NOMO-1 treated with dmso at 0.1 percent for 144 hours (cell line): ENCODE measurements around the gene TARBP1.
"Not testable (repeated sequence)": the region's sequence is repeated elsewhere in the genome, so short reads cannot be mapped to it uniquely, and the experiment has no call there.

Experiments used
- DNase-seq: peaks from one replicate; lab custom pipeline; 2025; ENCODE audit not compliant: unreplicated experiment; lab: John Stamatoyannopoulos, UW

The TARBP1 gene, protein sequence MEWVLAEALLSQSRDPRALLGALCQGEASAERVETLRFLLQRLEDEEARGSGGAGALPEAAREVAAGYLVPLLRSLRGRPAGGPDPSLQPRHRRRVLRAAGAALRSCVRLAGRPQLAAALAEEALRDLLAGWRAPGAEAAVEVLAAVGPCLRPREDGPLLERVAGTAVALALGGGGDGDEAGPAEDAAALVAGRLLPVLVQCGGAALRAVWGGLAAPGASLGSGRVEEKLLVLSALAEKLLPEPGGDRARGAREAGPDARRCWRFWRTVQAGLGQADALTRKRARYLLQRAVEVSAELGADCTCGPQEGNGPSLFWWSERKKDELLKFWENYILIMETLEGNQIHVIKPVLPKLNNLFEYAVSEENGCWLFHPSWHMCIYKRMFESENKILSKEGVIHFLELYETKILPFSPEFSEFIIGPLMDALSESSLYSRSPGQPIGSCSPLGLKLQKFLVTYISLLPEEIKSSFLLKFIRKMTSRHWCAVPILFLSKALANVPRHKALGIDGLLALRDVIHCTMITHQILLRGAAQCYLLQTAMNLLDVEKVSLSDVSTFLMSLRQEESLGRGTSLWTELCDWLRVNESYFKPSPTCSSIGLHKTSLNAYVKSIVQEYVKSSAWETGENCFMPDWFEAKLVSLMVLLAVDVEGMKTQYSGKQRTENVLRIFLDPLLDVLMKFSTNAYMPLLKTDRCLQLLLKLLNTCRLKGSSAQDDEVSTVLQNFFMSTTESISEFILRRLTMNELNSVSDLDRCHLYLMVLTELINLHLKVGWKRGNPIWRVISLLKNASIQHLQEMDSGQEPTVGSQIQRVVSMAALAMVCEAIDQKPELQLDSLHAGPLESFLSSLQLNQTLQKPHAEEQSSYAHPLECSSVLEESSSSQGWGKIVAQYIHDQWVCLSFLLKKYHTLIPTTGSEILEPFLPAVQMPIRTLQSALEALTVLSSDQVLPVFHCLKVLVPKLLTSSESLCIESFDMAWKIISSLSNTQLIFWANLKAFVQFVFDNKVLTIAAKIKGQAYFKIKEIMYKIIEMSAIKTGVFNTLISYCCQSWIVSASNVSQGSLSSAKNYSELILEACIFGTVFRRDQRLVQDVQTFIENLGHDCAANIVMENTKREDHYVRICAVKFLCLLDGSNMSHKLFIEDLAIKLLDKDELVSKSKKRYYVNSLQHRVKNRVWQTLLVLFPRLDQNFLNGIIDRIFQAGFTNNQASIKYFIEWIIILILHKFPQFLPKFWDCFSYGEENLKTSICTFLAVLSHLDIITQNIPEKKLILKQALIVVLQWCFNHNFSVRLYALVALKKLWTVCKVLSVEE (N-terminal part only)

DNA sequence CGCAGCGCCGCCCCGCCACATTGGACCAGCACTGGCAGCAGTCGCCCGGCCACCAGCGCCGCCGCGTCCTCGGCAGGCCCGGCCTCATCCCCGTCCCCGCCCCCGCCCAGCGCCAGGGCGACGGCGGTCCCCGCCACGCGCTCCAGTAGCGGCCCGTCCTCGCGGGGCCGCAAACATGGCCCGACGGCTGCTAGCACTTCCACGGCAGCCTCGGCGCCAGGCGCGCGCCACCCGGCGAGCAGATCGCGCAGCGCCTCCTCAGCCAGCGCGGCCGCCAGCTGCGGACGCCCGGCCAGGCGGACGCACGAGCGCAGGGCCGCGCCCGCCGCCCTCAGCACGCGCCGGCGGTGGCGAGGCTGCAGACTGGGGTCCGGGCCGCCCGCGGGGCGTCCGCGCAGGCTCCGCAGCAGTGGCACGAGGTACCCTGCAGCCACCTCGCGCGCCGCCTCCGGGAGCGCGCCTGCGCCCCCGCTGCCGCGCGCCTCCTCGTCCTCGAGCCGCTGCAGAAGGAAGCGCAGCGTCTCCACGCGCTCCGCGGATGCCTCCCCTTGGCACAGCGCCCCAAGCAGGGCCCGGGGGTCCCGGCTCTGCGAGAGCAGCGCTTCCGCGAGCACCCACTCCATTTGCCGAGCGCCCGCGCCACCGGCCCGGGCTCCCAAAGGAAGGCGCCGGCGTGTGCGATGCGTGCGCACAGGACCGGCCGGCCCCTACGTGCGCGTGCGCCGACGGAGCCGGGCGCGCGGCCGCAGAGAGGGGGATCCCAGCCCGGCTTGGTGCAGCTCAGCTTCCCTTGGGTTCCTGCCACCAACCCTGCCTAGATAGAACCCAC, at the start of gene TARBP1:
Gene TARBP1, minus strand, starts transcription at position 699 of the 829 bp plus-strand sequence. Its CDS starts 76 bp downstream, at position 623.
- peak; percentile 71 for DNase-seq

DNA sequence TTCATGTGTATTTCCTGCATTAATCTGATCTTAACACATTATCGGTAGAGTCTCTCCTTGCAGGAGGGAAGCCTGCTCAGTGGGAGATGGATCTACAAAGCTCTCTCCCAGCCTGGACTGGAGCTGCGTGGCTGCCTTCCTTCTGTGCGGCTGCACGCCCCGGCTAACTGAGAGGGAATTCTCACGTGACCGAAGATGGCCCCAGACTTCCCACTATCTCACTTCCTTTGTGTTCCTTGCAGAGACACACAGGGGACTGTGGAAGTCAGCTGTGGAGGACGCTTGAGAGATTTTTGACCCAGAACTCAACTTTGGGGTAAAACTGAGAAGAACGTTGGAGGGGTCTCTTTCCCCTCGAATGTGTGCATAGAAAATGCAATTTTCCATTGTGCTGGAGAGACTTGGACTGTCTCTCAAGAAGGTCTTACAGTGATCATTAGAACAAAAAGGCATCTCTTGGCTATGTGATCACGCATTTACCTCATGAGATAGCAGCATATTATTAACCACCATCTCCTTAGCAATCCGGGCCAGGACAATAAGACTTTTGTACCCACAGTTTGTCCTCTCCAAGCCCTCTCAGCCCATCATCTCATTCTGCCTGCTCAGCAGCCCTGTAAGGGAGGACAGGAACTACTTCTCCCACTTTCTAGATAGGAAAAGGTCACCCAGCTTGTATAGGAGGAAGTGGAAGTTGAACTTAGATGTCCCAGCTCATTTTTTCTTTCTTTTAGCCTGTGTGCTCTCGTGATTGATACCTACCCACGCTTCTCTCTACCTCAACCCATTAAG, 49.3 kb upstream of the TARBP1 start:
- no peak for DNase-seq

DNA sequence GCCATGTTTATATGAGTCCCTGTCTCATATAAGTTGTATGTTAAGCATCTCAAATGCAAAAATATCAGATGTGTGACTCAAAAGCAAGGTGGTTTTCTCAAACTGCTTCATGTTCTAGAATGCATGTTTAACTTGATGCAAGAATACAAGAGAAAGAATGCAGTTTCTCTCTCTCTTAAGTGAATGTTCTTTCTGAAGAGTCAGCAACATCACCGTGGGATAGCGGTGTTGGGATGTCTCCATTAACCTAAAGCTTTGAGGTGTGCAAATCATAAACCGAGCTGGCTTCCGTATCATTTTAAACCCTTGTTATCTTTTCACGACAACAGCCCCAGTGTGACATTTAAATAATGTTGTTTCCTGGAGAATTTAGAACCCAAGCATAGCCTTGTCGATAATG, 48.4 kb upstream of the TARBP1 start:
- DNase-seq: no peak

DNA sequence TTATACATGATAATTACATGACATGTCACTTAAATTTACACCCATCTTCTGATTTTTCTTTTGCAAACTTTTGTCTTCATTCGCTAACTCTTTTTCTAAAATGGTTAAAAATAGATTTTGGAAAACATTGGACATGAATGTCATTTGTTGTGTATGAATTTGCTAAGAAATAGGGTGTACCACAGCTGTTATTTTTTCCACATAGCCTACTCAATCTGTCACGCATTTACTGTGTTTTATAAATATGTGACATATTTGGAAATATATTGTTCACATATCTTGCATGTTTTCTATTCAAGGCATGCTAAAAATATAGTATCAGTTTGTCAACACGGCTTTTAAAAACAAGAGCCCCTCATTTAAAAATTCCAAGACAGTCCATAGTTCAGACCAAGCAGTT, 47.9 kb upstream of the TARBP1 start:
- no peak for DNase-seq

DNA sequence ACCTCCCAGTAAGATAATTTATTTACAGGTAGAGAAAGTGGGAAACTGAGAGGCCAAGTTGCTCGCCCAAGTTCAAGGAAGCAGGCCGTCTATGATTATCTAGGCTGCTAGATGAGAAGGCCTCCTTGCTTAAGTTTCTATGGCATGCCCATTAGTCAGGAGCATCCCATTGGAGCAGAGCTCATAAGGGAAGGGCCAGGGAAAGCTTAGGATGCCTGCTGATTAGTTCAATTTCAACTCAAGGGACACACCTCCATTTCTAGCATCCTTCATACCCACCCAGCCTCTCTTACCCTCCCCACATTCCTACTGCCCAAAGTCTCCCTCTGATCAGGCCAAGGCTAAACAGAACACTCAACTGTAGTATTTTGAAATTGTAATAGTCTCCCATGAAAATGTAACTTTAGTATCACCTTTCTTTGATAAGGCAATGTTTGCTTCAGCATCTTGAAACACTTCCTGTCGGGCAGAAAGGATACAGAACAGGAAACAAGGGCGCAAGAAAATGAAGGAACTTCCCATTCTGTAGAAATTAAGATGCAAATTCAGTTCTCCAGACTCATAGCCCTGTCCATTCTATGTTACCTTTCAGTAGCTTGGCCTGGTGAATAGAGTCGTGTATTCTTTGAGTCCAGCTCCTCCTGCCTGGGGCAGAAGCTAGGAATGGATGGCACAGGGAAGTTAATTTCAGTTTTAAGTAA, 46.3 kb upstream of the TARBP1 start:
- no peak for DNase-seq

DNA sequence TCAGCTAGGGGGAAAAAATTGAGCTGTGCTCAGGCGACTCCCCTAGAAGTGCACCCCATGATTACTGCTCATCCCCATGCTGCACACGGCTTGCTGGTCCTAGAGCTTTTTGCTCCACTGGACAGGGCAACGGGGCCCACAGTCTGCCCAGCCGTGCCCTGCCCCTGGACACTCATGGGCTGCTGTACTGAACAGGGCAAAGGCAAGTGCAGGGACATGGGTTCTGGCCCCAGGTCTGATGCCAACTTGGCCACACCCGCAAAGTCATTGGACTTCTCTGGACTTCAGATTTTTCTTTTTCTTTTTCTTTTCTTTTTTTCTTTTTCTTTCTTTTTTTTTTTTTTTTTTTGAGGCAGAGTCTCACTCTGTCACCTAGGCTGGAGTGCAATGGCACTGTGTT, 42.9 kb upstream of the TARBP1 start:
- DNase-seq: no peak

DNA sequence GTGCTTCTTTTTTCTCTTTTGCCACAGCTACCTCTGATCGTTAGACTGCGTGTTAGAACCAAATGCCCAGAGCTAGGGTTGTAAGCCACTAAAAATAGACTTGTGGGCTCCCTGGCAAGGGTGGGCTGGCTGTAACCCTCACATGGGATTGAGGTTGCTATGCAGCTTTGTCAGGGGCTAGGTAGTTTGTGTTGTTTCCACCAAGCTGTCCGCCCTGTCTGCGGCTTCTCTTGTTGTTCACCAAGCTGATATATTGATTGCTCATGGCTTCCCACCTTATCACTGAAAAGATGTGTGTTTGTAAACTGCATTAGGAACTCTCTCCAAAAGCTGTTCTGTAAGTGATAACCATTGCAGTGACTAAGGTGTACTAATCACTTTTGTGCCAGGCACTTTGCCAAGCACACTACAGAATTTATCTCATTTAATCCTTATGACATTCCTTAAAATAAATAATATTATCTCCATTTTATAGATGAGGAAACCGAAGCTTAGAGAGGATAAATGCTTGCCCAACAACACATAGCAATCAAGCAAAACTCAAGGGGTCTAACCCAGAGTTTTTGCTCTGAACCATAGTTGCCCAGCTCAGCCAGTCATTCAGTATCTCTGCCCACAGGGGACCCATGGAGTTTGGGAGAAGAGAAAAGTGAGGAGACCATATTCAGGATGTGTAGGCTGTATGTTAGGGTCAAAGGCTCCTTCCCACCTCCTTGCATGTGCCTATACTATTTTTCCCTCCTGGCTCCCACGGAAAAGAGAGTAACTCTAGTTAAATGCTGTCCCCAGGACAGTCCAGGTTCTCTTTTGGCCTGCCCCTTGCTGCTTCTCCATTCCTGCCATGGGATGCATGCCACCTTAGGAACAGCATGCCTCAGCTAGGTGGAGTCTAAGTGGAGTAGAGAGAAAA, 42.2 kb upstream of the TARBP1 start:
- no peak for DNase-seq

DNA sequence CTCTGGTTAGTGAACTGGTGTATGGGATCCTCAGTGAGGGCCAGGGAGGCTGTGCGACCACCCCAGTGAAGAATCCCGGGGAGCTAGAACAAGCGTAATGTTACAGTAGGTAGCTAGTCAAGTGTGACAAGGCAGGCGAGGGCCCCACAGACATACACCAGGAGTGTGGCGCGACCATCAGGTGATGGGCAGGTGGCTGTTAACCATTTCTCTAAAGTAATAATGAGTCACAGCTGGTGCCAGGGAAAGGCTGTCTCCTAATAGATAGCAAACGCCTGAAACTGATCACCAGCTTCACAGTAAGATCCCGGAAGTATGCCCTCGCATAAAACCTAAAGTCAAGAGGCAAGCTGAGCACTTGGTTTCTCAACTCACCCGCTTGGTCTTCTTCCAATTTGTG, 40.5 kb upstream of the TARBP1 start:
- no peak for DNase-seq

DNA sequence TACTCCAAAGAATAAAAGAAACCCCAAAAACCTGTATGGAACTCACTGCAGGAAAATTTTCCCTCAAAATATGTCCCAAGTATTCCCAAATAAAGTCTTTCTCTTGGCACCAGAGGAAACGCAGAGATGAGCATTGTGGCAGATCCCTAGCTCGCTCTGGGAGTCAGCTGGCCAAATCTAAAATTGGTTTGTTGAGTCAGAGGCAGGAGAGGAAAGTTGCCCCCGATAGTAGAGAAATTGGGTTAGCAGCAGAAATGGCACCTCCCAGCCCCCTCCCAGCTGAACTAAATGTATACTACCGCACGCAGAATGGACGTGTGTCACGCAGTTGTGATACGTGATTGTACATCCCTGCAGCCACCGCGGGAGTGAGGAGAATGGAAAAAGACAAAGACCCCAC, 39.9 kb upstream of the TARBP1 start:
- no peak for DNase-seq

DNA sequence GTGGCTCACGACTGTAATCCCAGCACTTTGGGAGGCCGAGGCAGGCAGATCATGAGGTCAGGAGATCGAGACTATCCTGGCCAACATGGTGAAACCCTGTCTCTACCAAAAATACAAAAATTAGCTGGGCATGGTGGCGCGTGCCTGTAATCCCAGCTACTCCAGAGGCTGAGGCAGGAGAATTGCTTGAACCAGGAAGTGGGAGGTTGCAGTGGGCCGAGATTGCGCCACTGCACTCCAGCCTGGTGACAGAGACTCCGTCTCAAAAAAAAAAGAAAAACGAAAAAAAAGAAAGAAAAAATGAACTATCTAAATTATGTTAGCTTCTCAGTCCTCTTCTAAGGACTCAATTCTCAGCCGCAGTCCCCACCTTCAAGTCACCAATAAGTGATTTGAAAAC, 39.1 kb upstream of the TARBP1 start:
- not testable (repeated sequence) for DNase-seq

DNA sequence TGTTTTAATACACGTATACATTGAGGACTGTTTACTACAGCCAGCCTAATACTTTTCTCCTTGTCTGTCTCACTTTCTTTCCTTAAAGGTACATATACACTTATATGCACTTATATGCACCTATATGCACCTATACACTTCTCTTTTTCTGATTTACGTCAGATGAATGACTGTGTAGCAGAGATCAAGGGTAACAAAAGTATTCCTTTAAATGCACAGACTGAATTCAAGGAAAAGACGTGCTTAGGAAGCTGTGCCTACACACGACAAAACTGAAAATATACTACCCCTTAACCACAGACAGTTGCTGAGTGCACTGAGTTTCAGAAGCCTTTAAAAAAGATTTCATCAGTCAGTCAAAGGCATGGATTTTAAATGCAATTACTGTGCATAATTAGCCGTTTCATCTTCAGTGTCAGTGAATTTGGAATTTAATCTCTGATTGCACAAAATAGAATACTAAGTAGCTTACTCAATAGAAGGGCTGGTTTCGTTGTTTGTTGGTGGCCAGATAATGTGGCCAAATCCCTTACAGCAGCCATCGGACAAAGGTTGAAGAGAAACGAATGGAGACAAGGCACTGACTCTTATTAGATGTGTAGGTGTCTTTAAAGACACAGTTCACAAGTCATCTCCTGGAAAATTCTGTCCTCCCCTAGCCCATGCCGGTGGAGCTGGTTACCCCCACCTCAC, 38.3 kb upstream of the TARBP1 start:
- DNase-seq: no peak

DNA sequence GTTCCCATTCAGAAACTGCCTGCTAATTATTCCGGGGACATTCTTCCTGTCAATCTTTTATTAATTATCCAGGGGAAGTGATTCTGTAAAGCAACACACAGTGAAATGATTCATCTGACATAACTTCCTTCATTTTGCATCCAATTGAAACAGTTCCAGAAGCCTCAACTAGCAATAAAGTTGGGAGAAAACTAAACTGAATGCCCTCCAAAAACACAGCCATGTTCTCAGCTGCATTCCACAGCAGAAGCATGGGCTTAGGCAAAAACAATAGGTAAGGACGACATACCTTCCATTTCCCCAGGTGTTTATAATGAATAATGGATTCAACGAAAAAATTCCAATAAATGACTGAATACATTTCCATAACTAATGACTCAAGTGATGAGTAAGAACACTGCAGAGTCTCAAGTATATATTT, 36.9 kb upstream of the TARBP1 start:
- no peak for DNase-seq

DNA sequence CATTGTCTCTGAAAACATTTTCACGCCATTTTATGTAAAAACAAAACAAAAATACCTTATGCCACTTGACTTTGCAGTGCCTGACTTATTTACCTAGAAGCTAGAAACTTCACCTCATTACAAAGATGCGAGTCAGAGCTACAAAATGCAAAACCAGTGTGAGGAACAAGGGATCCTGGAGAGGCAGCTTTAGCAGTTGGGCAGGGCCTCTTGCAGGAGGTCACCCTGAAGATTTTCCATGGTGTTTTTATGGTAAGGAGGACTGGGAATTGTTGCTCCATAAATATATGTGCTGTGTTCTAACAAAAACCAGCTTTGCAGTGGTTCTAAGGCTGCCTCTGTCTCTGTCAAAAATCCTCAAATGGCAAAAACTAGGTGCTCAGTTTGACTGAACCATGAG, 36.4 kb upstream of the TARBP1 start:
- DNase-seq: no peak

DNA sequence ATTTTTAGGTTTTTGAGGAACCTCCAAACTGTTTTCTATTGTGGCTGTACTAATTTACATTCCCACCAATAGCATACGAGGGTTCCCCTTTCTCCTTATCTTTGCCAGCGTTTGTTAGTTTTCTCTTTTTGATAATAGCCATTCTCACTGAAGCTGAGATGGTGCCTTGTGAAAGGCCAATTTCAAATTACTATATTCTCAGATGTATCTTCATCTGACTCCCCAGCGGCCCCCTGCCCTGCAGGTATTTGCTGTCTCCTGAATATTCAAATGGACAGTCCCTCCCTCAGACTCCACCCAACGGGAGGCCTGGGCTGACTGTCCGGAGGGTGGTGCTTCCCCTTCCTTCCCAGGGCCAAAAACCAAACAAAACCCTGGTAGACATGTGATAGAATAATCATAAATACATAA, 33.5 kb upstream of the TARBP1 start:
- DNase-seq: peak; percentile 62

DNA sequence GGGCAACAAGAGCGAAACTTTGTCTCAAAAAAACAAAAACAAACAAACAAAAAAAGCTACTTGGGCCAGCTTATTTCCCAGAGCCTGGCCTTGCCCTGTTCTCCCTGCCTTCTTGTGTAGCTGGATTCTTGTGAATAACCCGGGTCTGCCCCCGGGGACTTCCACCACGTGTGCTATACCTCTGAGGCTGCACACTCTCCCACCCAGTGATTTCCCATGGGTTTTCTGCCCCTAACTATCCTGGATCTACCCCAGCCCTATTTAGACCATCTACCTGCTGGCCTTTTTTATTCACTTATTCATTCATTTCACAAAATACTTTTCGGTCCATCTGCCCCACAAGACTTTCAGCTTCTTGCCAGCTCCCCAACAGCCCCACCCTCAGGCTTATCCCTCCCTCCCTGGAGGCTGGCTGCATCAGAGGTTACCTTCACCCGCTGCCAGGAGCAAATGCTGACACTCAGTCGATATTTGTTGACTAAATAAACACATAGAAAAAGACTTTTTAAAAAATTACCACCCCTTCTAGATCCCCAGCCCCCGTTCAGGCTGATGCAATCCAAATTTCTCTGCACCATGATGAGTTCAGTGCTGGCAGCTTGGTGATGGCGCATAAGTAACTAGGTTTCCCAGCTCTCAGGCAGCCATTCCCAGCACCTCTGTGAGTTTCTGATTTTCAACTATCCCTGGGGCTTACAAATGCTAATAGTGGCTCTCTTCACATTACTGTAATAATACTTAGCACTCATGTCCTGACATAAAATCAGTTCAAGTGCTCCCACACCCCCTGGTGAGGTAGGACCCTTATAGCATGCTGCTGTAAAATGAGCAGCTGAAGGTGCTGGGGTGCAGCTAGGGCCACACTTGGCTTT, 30.7 kb upstream of the TARBP1 start:
- no peak for DNase-seq

DNA sequence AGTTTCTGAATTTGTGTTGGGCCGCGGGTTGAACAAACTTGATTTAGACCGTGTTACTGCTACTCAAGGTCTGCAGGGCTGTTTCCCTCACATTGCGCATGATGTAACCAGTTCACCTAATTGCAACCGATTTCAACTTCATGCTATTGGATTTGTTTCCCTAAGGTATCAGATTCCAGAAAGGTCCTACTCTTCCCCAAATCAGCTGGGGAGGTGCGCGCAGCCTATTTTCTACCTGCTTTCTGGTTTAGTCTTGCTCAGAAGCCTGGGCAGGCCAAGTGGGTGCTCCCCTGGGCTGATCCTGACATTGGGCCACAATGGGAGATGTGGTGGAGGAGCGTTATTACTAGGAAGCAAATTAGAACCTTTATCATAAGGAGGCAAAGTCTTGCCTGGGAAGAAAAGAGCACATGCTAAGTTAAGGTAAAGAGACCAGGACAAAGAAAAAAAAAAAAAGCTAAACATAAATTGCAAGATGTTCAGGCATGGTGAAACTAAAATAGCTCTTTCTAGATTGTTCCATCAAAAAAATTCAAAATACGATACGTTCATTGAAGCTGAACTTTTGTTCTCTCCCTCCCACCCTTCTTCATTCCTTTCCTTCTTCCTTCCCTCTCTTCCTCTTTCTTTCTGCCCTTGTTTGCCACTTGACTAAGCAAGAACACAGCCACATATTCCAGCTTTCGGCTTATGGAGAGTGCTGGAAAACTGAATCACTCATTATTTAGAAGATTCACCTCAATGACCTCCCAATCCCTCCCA, 28.8 kb upstream of the TARBP1 start:
- DNase-seq: no peak
